Urothelium cell line (cell line): Measurements from ENCODE around the gene WNT7B.
A peak's percentile ranks its signal among the peaks of the same experiment; 100 is the strongest.

Experiments
- DNase-seq: peaks from one replicate; pipeline ENCODE4 v3.0.0; 2011; ENCODE audit warnings: low spot score, mixed read lengths
- FAIRE-seq: peaks from 2 replicates; lab custom pipeline; 2011; peaks lifted over from hg19 to GRCh38; lab: Jason Lieb, UNC

Gene WNT7B

DNA sequence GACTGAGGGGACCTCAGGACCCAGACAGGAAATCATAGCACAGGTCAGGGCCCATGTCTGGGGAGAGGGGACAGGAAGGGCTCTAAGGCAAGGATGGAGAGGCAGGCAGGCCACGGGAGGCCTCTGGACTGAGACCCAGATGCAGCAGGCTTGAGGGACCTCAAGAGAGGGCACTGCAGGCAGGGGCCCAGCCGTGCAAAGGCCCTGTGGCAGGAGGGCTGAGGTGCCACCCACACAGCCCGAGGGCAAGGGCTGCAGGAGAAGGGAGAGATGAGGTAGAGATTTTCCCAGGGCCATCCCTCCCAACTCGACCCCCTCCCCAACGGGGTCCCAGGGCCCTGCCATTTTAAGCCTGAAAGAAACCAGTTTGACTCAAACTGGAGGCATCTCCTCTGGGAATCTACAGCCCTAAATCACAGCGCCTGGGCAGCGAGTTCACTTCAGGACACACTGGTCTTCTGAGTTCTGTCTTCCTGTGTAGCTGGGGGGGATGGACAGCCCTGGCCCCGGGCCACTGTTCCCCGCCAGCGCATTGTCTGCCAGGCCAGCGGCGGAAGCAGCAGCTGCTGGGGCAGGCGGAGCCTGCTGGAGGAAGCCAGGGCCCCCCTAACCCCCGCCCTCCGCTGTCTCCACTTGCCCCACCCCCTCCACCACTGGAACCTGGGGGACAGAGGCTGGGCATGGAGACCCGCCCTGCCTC, 20.3 kb upstream of the WNT7B start:
- DNase-seq = peak; percentile 94
- peak; percentile 89 for FAIRE-seq

DNA sequence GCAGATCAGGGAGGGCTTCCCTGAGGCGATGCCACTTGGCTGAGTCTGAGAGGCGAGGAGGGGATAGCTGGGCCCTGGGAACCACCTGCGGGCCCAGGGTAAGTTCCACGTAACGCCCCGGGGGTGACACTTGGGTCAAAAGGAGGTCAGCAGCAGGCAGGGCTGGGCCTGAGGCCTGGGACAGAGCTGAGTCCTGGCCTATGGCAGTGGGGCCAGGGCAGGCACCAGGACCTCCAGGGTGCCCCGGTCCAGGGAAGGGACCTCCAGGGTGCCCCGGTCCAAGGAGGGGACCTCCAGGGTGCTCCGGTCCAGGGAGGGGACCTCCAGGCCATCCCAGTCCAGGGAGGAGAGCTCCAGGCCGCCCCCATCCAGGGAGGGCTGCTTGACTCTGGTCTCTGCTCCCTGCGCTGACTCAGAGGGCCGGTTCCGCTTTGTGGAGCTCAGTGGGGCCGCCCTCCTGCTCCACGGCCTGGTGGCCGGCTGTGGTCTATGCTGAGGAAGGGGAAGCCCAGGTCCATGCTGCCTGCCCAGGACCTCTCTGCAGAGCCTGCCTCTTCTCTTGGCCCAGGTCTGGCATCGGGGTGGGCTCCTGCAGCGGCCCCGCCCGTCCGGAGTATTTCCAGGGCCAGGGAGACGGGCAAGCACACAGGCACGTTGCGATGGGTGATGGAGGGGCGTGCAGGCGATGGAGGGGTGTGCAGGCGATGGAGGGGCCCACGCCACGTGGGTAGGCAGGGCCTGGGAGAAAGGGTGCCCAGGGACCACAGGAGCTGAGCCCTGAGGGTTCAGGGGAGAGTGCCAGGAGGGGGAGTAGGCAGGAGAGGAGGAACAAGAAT, 19.5 kb upstream of the WNT7B start:
- DNase-seq = peak; percentile 64
- peak; percentile 86 for FAIRE-seq

DNA sequence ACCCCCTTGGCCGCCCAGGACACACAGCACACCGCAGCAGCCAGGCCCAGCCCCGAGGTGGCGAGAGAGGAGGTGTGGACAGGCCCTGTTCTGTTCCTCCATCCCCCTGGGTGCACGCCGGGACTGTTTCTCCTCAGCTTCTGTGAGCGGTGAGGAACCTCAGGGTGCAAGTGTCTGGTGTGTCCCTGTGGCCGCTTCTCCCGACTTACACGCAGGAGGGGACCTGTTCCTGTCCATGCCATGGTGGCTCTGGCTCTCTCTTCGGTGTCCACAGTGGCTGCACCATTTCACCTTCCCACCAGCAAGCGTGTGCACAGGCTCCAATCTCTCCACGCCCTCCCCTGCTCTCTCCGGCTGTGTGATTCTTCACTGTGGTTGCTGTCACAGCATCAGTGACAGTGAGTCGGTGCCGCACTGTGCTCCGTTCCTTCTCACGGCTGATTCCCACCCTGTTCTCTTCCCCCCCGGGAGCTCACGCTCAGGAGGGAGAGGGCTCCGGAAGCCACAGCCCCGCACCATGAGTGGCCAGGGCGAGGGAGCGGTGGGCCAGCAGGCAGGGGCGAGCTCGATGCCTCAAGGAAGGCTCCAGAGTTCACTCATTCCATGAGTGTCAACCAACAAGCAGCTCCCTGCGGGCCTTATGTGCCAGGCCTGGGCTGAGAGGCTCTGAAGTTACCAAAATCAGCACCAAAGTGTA, 18.6 kb upstream of the WNT7B start:
- FAIRE-seq = peak; percentile 37
- no peak for DNase-seq

DNA sequence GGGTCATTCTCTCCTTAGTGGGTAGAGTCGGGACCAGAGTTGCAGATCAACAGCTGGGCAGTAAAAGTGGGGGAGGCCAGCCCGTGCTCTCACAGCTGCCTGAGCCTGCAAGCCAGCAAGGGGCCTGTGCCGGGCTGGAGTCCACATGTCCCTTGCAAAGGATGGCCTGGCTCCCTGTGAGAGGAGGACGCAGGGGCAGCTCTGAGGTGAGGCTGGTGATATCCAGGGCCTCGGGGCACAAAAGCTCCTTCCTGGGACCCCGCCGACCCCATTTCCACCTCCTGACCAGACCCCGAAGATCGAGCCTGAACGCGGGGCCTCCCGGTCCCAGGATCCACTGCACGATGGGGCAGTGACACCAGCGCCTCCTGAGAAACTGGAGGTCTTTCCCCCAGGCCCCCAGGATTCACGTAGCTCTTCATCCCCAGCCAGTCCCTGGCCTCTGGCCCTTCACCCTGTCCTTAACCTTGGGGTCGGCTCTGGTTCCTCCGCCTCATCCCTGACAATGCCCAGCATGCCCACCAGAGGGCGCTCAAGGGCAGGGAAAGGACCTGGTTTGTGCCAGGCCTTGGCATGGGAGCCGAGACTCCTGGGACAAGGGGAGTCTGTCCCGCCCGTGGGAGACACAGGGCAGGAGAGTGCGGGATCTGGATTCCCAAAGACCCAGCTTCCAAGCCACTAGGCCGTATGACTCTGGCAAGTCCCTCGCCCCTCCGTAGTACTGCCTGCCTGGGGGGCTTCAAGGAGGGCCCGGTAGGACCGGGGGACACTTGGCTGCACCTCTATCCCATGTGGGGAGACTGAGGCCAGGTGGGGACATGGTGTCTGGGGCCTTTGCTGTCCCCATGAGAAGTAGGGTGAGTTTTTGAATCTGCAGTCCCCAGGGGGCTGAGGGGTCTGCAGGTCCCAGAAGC, 17.8 kb upstream of the WNT7B start:
- FAIRE-seq = peak; percentile 88
- peak; percentile 85 for DNase-seq

DNA sequence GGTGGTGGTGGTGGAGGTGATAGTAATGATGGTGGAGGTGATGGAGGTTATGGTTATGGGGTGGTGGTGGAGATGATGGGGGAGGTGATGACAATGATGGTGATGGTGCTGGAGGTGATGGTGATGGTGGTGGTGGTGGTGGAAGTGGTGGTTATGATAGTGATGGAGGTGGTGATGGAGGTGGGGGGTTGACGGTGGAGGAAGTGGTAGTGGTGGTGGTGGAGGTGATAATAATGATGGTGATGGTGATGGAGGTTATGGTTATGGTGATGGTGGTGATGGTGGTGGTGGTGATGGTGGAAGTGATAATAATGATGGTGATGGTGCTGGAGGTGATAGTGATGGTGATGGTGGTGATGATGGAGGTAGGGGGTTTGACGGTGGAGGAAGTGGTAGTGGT, 16.9 kb upstream of the WNT7B start:
- DNase-seq (no peak), FAIRE-seq (no peak)

DNA sequence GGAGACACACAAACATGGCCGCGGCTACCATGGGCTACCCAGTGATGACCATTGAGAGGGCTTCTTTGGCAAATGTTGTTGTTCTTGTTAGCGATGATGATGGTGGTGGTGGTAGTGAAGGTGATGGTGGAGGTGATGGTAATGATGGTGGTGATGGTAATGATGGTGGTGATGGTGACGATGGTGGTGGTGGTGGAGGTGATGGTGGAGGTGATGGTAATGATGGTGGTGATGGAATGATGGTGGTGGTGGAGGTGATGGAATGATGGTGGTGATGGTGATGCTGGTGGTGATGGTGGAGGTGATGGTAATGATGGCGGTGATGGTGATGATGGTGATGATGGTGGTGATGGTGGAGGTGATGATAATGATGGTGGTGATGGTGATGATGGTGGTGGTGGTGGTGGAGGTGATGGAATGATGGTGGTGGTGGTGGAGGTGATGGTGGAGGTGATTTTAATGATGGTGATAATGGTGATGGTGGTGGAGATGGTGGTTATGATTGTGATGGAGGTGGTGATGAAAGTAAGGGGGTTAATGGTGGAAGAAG, 16.3 kb upstream of the WNT7B start:
- DNase-seq (no peak), FAIRE-seq (peak; percentile 99)

DNA sequence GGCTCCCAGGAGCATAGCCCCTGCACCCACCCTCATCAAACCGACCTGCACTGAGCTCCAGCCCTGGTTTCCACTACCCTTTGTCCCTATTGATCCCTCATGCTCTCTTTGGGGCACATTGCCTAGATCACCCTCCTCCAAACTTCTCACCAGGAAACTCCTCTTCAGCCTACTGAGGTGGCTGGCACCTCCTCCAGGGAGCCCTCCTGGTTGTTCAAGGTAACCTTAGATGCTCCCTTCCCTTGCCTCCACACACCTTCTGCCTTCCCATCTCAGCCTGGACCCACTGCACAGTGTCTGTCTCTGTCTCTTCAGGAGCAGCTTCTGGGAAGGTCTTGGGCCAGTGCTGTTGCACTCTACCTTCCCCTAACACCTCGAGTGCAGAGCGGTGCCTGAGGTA, 15.8 kb upstream of the WNT7B start:
- DNase-seq = no peak
- FAIRE-seq = no peak

DNA sequence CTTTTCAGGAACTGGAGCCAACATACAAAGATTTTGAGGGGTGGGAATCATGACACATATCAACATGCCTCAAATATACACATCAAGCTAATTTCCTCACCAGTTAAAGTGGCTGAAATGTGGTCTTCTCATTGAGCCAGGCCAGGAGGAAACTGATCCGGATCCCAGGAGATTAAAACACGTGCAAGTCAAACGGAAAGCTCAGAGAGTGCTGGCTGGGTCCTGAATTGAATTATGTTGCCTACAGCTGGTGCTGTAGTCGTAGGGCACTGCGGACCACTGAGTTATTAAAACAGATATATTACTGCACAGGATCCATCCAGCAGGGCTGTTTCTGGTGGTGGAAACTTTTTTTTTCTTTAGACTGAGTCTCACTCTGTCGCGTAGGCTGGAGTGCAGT, 14.1 kb upstream of the WNT7B start:
- no peak for FAIRE-seq
- no peak for DNase-seq

DNA sequence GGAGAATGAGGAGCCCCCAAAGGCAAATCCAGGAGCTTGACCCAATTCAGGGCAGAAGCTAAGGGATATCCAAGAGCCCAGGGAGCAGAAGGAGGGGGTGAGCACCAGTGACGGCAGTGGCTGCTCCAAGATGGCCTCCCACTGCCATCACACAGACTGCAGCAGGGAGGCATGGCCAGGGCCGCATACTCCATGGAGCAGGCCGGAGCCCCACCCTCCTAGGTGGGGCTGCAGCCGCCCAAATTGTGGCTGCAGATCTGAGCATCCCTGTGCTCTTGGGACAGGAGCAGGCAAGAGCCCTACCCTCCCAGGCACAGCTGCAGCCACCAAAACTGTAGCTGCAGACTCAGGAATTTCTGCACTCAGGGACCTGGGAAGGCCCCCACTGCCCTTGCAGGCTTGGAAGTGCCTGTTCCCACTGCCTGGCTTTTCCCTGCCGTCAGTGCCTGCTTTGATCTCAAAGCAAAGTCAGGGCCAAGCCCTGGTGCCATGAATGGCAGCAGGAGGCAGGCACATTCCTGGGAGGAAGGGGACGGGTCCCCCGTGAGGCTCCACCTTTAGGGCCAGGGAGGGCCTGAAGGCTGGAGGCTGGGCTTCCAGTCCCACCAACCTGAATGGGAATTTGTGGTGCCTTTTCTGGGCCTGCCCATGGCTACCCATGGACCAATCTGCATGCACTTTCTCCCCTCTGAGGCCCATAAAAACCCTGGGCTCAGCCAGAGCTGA, 10.3 kb upstream of the WNT7B start:
- DNase-seq = no peak
- no peak for FAIRE-seq

DNA sequence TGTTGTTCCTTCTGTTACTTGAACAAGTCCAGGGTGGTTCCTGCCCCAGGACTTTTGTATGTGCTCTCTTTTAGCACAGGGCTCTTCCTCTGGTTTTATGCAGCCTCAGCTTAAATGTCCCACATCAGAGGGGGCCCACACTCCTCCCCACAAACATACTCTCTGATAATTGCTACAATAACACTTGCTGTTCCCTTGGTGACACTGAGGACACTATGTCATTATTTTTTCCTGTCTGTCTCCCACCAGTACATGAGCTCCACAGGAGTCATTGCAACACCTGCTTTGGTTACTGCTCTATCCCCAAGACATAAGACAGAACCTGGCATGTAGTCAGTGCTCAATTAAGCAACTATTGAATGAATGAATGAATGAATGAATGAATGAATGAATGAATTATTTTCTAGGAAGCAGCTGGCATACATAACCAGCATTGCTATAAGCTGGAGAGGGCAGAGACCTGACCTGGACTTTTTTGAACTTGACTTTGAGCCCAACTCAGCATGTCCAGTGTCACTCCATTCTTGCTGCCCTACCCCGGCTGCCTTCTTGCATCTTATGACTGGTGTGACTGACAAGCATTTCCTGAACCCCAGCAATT, 7.5 kb upstream of the WNT7B start:
- DNase-seq (no peak), FAIRE-seq (no peak)

DNA sequence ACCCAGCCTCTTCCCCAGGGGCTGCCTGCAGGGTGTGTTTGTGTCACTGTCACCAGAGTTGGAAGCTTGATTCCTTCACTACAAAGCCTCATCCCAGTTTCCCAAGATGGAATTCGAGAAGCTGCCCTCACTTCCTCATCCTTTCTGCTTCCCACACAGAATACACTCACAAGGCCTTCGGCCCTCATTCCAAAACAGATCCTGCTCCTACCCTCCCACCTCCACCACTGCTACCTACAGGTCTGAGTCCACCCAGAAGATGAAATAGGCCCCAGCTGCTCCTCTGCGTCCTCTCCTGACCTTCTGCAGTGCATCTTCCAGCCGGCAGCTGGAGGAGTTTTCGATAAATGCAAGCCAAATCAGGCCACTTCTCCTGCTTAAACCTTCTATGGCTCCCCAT, 6.8 kb upstream of the WNT7B start:
- FAIRE-seq = no peak
- no peak for DNase-seq

DNA sequence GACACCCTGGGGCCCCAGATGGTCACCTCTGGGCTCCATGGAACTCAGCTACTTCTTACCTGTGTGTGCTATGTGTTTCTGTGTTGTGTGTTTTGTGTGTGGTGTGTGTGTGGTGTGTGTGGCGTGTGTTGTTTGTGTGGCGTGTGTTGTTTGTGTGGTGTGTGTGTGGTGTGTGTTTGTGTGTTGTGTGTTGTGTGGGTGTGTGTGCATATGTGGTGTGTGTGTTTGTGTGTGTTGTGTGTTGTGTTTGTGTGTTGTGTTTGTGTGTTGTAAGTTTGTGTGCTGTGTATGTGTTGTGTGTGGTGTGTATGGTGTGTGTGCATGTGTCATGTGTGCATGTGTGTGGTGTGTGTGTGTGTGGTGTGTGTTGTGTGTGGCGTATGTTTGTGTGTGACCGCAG, 3.8 kb upstream of the WNT7B start:
- FAIRE-seq (peak; percentile 100), DNase-seq (no peak)

DNA sequence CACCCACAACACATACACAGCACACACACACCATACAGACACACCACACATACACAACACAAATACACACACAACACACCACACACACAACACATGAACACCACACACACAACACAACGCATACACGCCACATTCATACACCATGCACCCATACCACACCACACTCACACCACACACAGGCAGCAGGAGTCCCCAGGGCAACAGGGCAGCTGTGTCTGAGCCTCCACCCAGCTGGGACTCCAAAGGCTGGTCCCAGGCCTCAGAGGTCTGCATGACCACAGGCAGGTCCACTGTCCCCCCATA, 3.3 kb upstream of the WNT7B start:
- FAIRE-seq = no peak
- DNase-seq = no peak

DNA sequence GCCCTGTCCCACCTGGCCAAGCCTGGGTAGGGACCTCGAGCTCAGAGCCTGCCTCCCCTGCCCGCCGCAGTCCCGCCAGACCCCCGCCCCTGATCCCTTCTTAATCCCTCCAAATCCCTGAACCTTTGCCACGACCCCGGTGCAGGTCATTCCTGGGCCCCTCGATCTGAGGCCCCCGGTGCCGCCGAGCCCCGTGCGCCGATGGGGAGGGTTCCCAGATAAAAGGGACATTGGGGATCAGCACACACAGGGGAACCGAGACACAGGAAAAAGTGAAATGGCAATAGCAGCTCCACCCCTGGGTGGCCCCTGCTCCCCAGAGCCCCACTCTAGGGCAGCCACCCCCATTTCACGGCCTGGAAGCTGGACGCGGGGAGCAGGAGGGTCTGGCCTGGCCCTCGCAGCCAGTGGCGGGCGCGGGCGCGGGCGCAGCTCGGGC, 1.3 kb upstream of the WNT7B start:
- FAIRE-seq (peak; percentile 96), DNase-seq (no peak)

DNA sequence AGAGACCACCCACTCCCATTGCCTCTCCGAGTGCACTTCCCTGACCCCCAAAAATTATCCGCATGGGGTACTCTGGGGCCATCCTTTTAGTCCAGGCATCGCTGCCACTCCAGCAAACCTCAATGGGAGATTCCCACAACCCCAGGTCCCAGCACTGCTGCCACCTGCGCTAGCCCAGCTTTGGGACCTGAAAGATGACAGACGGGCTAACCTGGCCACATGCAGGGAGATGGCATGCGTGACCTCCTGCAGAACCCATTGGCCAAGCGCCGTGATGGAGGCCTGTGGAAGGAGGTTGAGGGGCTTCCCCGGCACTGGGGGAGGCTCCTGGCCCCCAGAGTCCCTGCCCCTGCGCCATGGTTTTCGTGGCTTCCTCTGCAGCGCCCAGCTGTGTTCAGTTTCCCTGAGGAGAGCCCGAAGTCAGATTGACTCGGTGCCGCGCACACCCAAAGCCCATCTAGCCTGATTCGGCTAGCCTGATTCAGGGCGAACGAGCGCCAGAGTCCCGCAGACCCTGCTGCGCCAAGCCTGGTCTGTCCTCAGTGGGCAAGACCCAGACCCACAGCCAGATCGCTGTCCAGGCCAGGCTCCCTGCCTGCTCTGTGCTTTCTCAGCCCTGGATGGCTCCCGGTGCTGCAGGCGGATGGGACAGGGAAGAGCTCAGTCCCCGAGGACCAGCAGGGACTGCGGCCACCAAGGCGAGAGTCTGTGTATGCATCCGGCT, 751 bp upstream of the WNT7B start:
- no peak for FAIRE-seq
- DNase-seq = no peak

DNA sequence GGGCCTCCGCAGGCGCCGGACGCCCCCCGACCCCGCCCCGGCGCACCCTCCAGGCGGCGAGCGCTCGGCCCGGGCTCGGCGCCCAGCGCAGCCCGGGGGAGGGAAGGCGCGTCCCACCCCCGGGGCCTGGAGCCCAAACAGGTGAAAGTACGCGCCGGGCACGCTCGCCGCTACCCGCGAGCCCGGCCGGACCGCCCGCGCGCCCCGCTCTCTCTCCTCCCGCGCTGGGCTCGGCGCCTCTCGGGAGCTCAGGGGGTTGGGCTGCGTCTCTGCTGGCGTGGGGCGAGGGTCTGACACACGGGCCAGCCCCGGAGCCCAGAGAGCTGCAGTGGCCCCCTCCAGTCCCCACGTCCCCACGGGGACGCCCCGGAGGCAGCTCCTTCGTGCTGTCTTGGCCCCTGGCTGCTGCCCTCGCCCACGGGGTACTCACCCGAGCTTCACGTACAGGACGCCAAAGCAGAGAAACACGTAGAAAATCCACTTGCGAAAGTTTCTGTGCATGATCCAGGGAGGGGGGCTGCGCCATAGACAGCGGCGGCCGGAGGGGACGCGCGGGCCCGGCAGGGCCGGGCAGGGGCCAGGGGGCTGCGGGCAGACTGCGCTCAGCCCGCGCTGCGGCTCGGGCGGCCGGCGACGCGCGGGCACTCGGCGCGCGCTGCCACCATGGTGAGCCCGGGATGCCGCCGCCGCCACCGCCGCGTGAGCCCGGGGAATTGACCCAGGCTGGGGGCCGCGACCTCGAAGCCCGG, 534 bp downstream of the WNT7B start:
- no peak for DNase-seq
- no peak for FAIRE-seq

DNA sequence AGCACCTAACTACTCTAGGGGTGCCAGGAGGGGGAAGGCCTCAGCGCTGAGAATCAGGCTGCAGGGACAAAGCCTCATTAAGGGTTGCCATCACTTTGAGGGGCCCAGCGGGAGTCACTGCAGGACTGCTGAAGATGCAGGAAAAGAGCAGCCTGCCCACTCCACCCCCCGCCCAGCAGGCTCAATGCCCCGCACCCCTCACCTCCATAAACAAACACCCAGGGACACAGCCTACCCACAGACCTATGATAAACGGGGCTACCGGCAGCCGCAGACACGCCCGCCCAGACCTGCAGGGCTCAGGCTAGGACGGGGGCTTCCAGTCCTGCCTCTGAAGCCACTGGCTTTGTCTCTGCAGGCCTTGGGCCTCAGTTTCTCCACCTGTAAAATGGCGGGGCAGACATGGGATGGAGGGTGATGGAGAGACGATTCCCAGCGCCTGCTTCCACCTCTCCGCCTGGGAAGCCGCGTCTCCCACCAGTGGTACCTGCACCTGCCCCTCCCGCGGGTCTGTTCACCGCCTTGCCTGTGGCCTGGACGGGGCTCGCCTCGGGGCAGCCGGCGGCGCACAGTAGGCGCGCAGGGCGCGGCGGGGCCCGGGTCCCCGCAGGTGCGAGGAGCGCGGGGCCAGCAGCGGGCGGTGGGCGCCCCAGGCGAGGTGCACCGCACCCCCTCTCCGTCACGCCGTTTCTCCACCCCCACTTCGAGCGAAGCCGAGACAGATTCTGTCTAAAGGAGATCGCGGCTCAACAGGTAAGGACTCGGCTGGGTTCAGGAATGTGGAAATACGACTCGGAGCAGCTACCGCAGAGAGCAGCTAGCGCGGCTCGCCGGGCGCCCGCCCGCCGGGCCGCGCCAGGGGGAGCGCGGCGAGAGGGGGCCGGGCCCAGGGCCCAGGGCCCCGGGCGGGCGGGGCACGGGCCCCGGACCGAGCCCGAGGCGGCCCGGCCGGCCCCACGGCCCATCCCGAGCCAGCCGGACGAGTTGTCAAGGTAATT, 1.5 kb downstream of the WNT7B start:
- FAIRE-seq (no peak), DNase-seq (no peak)
